GM21528 (cell line): ENCODE measurements around the gene GPT2.

Experiments
- ATAC-seq: cut with Tn5 transposase; IDR thresholded peaks from one replicate; pipeline ENCODE4 v1.9.1; 2021; ENCODE audit warnings: mild to moderate bottlenecking, moderate library complexity; ENCODE audit not compliant: unreplicated experiment, low FRiP score

GPT2 gene, protein sequence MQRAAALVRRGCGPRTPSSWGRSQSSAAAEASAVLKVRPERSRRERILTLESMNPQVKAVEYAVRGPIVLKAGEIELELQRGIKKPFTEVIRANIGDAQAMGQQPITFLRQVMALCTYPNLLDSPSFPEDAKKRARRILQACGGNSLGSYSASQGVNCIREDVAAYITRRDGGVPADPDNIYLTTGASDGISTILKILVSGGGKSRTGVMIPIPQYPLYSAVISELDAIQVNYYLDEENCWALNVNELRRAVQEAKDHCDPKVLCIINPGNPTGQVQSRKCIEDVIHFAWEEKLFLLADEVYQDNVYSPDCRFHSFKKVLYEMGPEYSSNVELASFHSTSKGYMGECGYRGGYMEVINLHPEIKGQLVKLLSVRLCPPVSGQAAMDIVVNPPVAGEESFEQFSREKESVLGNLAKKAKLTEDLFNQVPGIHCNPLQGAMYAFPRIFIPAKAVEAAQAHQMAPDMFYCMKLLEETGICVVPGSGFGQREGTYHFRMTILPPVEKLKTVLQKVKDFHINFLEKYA

DNA sequence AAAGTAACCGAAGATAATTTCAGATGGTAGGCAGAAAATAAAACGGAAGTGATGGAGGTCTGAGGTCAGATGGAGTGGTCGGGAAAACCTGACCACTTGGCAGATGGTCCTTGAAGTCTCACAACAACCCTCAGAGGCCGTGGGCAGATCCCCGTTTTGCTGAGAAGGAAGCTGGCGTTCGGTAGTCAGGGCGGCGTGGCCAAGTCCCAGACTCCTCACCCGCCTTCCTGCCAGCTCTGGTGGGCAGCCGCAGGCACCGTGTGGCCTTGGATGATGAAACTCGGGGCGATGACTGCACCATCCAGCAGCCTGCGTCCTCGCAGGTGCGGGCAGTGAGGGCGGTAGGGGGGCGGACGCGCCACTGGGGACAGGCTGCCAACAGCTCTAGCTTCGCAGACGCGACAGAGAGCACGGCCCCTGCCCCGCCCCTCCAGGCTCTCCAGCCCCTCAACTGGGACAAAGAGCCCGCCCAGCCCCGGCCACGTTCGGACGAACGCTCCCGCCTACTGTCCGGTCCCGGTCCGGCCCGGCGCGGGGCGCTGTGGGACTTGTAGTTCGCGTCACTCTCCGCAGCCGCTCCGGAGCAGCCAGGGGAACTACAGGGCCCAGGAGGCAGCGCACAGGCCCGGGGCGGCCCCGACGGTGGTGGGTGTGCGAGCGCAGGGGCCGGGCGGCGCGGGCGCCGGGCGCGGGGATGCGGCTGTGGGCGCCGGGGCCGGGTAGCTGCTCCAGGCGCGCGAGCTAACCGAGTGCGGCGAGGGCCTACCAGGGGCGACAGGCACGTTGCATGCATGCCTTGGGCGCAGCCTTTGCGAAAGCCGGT, at the start of gene GPT2:
TSS of gene GPT2 (plus strand) at position 673 of the 823 bp plus-strand sequence. CDS start 354 bp downstream, outside the sequence.
- ATAC-seq: peak; percentile 99

DNA sequence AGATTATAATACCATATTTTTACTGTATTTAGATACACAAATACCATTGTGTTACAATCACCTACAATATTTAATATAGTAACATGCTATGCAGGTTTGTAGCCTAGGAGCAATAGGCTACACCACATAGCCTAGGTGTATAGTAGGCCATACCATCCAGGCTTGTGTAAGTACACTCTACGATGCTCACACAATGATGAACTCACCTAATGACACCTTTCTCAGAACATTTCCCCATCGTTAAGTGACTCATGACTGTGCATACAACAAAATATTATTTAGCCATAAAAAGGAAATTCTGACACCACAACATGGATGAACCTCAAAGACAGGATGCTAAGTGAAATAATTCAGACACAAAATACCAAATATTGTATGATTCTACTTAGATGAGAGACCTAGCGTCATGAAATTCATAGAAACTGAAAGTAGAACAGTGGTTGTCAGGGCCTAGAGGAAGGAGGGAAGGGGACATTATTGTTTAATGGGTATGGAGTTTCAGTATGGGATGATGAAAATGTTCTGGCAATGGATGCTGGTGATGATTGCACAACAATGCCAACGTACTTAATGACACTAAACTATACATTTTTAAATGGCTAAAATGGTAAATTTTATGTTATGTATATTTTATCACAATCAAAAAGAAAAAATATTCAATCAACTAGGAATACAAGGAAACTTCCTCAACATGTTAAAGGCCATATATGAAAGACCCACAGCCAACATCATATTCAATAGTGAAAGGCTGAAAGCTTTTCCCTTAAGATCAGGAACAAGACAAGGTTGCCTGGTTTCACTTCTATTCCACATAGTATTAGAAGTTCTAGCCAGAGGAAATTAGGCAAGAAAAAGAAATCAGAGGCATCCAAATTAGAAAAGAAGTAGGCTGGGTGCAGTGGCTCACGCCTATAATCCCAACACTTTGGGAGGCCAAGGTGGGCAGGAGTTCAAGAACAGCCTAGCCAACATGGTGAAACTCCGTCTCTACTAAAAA, 47.3 kb upstream of the GPT2 start:
- ATAC-seq: no peak

DNA sequence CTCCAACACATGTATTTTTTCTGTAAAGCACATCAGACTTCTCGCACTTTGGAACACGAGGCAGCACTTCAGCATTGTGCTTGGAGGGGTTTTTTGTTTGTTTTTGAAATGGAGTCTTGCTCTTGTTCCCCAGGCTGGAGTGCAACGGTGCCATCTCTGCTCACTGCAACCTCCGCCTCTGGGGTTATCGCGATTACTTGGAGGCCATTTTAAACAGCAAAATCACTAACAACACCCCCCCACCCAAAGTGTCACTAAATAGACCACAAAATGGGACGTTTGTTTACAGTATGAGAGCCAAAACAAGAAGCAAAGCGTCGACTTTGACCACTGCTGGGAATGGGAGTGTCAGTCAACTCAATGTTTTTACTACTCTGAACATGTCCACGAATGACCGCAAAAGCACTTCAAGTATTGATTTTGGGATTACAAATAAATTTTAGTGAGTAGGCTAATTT, 44.1 kb upstream of the GPT2 start:
- ATAC-seq: no peak

- no peak for ATAC-seq
These were observed 41.8 kb upstream of the GPT2 start for GRCh38 chr16:46842192-46842895.

- no peak for ATAC-seq
These were observed 40.1 kb upstream of the GPT2 start for GRCh38 chr16:46843898-46844642.

DNA sequence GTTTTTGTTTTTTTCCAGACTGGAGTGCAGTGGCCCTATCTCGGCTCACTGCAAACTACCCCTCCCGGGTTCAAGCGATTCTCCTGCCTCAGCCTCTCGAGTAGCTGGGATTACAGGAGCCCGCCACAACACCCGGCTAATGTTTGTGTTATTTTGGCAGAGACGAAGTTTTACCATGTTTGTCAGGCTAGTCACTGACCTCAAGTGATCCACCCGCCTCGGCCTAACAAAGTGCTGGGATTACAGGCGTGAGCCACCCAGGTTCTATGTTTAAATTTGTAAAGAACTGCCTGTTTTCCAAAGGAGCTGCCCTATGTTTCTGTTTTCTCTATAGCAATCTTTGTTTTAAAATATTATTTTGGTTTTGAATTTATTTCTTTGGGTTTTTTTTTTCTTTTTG, 39.4 kb upstream of the GPT2 start:
- no peak for ATAC-seq

- ATAC-seq: no peak
These were observed 38.2 kb upstream of the GPT2 start for GRCh38 chr16:46845952-46846351.

- no peak for ATAC-seq
These were observed 35.1 kb upstream of the GPT2 start for GRCh38 chr16:46848768-46849764.

GRCh38 chr16:46850619-46851555, 33.3 kb upstream of the GPT2 start:
- ATAC-seq: no peak

GRCh38 chr16:46852130-46852529, 32.0 kb upstream of the GPT2 start:
- no peak for ATAC-seq

DNA sequence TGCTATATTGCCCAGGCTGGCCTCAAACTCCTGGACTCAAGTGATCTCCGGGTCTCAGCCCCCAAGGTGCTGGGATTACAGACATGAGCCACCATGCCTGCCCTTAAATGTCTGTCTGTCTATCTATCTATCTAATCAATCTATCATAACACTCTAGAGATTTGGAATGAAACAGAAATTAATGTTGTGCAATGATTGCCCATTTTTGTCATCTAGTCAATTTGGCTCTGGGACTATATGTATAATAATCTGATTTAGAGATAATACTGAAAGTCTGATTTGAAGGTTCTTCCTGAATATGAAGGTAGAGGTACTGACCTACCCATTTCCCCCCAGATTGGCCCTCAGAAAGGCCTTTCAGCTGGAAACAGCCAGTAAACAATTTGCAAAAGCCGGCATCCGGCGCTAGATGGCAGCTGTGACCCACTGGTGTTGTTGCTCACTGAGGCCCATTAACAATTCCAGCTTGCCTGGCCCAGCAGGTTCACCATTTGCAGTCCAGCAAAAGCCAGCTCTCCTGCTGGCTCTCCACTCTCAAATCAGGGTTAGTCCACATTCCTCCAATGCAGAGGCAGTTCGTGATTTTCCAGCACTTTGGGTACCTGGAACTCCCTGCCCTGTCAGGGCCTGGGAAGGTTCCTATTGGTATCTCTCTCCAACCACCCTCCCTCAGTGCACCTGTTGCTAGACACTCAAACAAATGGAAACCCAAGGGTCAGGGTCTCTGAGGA, 30.3 kb upstream of the GPT2 start:
- ATAC-seq: no peak

DNA sequence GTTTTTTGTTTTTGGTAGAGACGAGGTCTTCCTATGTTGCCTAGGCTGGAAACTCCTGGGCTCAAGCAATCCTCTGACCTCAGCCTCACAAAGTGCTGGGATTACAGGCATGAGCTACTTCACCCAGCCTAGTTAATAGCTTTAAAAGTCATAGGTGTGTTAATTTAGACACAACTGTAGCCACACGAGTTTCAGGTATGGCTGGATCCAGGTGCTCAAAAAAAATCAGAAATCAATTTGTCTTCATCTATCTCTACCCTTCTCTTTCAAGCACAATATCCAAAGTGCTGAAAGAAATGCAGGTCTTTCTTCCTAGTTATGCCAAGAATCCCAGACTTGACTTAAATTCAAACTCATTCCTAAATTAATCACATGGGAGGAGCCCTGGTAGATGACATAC, 29.3 kb upstream of the GPT2 start:
- no peak for ATAC-seq

DNA sequence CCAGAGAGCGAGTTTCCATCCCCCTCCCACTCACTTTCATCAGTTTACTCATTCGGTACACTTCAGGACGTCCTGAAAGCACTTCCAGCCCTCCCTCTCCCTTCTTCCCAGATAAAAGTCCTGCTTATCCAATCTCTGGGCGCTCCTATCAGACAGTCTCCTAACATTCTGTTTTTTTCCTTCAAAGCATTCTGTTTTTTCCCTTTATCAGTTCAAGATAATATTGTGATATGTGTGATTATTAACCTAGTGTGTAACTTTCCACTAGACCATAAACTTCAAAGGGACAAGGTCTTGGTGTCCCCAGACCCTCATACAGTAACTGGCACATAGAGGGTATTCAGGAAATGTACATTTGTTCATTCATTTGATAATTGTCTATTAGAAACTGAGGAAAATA, 28.8 kb upstream of the GPT2 start:
- ATAC-seq: no peak

DNA sequence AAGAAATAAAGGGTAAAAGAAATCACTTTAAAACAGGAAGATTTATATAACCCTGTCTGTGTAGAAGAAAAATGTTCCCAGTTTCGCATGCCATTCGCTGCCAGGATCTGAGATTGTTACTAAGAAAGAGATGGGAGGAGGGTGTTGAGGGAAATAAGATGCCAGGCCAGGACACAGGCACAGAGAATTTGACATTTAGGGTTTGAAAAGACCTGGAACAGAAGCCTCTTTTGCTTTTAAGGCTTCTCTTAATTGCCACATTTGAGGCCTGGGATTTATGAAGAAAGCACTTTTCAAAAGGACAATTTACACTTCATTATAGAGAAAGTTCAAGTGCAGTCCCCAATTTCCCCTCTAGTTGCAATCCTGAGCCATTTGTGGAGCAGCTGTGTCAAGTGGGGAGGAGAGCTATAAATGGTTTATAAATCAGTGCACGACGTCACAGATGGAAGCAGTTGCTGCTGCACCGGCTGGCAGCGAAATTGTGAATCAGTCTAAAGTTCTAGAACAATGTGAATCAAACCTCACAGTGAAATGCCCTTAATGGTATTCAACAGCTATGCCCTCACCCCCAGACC, 26.7 kb upstream of the GPT2 start:
- ATAC-seq: no peak

- no peak for ATAC-seq
These were observed 26.0 kb upstream of the GPT2 start for GRCh38 chr16:46858151-46858550.
